Cerebellar cortex (tissue), 1 donor: Measurements from ENCODE around the gene FTCD.
"Not testable (repeated sequence)": the region's sequence is repeated elsewhere in the genome, so short reads cannot be mapped to it uniquely, and the experiment has no call there.

ENCODE experiments used
- DNase-seq: peaks from one replicate; pipeline ENCODE4 v3.0.0-alpha.2; 2015; ENCODE audit warnings: low spot score

FTCD gene

DNA sequence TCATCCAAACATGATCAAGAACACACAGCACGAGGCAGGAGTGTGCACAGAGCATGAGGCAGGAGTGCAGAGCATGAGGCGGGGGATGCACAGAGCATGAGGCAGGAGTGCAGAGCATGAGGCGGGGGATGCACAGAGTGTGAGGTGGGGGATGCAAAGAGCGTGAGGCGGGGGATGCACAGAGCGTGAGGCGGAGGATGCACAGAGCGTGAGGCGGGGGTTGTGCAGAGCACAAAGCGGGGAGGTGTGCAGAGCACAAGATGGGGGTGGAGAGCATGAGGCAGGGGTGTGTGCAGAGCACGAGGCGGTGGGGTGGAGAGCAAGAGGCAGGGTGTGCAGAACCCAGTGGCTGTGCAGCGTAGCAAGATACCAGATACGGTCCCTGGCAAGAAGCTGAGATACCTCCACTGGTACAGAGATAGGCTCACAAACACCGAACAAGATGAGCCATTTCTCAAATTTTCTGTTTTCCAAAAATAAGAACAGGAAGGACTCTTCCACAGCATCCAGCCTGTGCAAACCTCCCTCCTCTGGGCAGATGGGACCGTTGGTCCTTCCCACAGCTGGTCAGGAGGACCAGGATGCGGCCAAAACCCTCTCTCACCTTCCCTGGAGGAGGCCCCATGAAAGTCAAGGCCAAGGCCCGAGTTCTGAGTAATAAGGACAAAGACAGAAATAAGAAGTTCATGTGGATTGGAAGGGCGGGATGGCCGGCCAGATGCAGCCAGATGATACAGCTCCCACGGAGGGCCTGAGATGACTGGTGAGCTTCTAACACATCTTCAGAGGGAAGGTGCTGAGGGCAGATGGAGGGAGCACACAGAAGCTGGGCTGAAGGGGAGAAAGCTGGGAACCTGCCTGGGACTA is 16.9 kb upstream of the FTCD start:
- DNase-seq = no peak

DNA sequence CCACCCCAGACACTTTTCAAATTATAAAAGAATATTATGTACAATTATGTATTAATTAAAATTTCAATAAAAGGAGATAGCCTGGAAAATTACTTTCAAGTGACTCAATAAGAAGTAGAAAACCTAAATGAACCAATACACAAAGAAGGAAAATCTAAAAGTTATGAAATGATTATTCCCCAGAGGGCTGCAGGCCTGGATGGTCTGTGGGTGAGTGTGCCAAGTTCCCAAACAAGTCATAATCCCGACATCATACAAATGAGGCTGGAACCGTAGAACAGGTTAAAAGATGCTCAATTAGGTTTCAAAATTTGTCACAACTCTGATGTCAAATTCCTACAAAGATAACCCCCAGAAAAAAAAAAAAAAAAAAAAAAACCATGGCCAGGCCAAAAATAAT is 16.2 kb upstream of the FTCD start:
- DNase-seq = no peak

DNA sequence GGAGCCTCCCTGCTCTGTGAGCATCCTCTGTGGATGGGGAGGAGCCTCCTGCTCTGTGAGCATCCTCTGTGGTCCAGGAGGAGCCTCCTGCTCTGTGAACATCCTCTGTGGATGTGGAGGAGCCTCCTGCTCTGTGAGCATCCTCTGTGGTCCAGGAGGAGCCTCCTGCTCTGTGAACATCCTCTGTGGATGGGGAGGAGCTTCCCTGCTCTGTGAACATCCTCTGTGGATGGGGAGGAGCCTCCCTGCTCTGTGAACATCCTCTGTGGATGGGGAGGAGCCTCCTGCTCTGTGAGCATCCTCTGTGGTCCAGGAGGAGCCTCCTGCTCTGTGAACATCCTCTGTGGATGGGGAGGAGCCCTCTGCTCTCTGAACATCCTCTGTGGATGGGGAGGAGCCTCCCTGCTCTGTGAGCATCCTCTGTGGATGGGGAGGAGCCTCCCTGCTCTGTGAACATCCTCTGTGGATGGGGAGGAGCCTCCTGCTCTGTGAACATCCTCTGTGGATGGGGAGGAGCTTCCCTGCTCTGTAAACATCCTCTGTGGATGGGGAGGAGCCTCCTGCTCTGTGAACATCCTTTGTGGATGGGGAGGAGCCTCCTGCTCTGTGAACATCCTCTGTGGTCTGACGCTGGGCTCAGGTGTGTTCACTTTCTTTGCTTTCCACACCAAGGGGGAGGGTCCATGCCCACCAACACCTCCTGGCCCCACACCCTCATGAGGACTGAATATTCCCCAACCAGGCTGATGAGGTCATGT is 15.2 kb upstream of the FTCD start:
- DNase-seq = not testable (repeated sequence)

DNA sequence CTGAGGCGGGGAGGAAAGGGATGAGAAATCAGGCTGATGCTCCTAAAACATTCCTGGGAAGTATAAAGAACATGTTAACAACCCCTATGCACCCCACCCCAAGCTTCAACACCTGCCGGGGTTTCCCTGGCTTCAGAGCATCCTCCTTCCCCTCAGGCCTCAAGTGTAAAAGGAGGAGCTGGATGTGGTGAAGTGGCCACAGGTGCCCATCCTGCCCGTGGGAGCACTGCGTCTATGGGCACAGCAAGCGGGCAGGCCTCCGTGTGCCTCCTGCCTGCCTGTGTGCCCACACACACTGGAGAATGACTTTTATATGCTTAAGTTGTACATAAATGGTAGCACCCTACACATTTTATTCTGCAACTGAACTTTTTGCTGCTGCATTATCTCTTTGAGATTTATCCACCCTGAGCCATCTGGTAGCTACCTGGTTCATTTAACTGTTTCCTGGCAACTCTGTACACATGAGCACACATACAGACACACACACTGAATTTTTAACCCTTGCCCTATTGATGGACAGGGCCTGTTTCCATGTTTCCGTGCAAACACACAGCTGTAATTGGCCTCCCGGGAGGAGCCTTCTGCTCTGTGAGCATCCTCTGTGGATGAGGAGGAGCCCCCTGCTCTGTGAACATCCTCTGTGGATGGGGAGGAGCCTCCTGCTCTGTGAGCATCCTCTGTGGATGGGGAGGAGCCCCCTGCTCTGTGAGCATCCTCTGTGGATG is 13.4 kb upstream of the FTCD start:
- no peak for DNase-seq

DNA sequence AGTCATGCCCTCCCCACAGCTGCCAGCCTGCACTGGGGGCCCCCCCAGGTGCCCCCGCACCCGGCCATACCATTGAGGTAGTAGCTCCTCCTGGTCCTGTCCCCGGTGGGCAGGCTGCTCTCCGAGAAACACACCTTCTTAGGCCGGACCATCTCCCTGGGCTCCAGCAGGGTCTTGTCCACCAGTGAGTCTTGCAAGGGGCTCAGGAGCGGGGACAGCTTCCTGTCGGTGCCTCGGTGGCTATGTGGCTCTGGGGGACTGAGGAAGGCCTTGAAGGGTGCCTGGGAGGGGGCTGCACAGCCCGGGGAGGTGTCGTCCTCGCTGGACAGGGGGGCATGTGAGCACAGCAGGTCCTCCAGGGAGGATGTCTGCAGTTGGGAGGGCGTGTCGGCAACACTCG is 12.9 kb upstream of the FTCD start:
- DNase-seq = no peak

DNA sequence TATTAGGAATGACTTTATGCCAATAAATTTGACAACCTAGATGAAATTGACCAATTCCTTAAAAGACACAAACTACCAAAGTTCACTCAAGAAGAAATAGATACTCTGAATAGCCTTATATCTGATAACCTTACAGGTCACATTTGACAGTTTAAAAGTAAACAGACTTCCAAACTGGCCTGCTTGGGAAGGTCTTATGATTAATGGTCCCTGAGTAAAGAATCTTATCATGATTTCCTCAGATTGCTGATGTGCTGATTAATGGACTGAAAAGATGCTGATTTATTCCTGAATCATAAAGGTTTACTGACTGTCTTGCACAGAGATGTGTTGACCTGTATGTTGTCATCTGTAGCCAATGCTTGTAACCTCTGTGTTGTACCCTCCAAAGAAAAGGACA is 9.7 kb upstream of the FTCD start:
- DNase-seq = no peak

DNA sequence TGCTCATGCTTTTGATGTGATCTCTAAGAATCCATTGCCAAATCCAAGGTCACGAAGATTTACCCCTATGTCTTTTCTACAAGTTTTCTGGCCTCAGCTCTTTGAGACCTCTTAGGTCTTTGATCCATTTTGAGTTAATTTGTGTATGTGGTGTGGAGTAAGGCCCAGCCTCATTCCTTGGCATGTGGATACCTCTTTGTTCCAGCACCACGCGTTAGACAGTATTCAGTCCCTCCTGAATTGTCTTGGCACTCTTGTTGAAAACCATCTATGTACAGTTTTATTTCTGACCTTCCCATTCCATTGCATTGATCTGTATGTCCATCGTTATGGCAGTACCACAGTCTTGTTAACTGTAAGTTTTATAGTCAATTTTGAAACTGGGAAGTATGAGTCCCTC is 8.0 kb upstream of the FTCD start:
- DNase-seq = no peak

DNA sequence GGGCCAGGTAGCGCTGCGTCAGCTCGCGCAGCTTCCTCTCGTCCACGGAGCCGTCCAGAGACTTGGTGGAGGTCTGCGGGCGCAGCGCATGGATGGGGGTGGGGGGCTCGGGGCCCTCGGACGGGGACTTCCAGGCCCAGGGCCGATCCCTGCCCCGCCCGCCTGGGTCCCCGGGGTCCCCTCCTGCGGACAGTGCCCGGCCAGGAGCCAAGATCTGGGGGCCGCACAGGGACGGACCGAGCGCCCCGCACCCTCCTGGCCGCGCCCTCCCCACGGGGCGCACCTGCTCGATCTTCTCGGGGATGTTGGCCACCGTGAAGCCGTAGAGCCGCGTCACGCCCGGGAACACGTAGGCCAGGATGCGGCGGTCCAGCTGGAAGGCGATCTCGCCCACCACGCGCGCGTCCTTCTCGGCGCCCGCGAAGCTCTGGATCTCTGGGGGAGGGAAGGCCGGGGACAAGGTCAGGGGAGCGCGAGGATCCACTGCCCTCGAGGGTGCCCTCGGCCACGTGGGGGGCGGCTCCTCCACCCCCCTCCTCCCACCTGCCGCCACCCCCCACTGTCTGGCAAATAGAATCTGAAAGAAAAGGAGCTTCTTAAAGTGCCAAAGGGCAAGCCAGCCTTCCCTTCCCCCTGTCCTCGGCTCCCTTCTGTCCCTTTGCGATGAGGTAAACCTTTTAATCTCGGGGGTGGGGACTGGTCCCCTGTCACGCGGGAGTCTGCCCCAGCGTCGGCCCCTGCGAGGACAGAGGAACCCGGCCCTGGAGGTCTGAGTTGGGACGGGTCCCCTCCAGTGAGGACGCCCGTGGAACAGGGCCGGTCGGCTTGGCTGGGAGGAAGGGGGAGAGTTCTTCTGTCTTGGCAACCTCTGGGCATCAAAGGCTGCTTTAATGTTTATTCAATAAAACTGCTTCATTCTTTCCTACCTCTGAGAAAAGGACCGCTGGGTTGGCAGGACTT is 6.5 kb upstream of the FTCD start:
- no peak for DNase-seq

DNA sequence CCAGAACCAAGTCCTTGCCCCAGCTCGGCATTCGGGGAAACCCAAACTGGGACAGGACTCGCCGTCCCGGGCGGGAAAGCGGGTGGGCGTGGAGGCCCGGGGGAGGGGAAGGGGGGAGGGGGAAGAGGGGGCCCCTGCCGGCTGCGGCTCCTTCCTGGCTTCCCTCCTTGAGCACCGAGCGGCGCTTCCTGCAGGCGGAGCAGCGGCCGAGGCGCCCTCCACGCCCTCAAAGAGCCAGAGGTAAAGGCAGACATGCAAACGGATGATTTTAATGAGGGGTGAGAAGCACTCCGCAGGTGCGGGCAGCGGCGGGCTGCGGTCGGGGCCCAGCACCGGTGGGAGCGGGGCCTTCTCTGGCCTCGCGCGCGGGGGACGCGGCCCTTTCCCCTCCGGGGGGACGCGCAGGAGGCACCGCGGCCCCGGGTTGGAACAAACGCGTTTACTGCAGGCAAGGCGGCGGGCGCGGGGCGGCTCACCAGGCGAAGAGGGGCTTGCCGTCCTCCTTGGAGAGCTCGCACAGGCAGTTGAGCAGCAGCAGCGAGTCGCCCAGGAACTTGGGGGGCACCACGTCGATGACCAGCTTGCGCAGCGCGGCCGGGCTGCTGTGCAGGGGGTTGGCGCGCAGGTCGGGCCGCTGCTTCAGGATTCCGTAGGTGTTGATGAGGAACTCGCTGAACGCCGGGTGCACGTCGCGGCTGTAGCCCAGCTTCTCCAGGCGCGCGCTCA is 5.7 kb upstream of the FTCD start:
- no peak for DNase-seq

DNA sequence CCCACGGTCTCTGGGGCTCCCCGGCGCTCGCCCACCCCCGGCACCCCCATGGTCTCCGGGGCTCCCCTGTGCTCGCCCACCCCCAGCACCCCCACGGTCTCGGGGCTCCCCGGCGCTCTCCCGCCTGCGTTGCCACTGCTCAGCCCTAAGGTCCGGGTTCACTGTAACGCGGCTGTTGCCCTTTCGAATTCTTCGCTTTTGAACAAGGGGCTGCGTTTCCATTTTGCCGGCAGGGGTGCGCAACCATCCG is 5.2 kb upstream of the FTCD start:
- DNase-seq = no peak

DNA sequence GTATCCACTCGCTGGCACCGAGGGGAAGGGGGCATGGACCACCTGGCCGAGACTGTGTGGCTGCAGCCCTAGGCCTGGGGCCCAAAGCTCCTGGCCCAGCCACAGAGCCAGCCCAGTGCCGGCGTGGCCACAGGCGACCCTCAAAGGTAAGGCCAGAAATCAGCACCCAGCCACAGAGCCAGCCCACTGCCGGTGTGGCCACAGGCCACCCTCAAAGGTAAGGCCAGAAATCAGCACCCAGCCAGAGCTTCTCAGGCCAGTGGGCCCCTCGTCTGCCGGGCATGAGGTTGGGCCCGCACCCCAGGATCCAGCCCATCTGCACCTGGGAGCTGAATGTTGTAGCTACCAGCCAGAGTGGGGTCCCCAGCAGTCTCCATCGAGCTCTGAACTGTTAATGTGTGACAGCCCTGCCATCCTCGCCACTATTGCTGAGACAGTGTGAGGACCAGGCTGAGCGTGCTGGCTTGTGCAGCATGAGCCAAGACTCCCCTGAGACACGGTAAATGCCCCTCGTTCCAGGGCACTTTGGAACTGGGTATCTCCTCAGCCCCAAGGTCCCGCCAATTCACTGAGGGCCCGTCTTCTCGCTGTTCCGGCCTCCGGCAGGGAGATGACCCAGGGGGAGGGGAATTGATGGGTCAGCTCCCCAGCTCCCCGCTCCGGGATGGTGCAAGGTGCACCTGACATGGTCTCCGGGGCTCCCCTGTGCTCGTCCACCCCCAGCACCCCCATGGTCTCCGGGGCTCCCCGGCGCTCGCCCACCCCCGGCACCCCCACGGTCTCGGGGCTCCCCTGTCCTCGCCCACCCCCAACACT is 4.7 kb upstream of the FTCD start:
- DNase-seq = no peak

DNA sequence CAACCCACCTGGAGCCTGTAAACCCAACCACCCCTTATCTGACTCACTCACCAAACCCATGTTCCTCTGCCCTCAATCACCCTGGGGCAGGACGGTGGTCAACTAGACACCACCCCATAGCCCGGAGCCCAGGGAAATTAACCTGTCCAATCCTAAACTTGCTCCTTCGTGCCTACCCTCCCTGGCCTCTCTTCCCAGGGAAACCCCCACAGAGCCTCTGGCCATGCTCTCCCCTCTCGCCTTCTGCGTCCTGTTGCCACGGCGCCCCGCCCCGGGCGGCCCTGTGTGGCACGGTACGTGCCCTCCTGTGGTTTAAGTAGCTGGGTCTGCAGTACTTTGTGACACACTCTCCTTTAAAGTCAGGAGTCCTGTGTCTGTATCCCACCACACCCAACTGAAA is 4.0 kb upstream of the FTCD start:
- no peak for DNase-seq

DNA sequence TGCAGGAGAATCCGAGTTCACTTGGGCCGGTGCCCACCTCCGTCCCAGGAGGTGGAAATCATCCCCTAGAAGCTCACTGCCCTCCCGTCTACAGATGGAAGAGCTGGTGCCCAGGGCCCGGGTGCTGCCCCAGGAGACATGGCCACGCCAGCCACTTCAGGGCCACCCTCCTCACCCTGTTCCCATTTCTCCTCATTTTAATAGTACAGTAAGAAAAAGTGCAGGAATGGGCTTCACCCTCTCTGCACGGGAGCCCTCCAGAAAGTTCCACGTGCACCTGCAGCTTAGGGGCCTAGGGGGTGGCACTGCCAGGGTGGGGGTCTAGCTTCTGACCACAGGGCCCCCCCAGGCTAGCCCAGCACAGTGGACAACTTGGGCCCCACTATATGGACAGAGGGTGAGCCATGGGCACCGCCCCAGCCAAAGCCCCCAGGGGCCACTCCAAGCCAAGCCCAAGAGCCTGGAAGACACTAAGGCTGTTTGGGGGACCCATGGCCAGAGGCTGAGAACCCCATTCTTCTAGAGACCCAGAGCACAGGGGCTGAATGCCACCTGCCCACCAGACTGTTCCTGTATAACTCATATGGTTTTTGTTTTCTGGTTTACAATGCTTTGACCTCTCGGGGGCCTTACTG is 3.4 kb upstream of the FTCD start:
- no peak for DNase-seq

DNA sequence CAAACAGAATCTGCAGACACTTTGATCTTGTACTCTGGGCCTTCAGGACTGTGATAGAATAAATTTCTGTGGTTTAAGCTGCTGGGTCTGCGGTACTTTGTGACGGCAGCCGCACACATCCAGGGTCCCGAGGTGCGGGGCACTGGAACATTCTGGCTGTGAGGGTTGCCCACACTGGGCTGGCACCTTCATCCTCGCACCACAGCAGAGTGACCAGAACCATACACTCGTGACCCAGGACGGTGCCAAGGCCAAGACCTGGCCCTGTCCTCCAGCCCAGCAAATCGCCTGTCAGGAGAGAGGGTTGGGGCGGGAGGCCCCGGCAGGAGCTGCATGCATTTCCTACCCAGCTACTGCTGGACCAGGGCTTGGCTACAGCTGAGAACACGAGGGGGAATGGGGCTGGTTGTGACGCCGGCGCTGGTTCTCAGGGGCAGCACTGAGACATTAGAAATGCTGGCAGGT is 2.6 kb upstream of the FTCD start:
- DNase-seq = no peak

DNA sequence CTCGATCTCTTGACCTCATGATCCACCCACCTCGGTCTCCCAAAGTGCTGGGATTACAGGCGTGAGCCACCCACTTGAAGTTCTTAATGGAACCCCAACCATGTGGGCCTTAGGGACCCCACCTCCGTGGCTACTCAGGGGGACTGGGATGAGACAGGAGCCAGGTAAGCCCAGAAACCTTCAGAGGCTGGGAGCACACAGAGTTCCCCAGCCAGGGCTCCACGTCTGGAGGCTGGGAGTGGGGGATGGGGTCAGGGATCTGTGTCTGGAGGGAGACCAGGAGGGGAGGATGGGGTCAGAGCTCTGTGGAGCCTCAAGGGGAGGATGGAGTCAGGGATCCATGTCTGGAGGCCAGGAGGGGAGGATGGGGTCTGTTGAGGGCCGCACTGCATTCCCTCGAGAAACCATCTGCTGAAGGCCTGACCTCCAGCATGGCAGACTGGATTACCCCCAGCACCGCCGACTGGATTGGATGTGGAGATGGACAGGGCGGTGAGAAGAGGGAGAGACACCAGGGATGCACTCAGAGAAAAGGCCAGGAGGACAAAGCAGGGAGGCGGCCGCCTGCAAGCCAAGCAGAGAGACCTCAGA is 2.1 kb upstream of the FTCD start:
- no peak for DNase-seq

DNA sequence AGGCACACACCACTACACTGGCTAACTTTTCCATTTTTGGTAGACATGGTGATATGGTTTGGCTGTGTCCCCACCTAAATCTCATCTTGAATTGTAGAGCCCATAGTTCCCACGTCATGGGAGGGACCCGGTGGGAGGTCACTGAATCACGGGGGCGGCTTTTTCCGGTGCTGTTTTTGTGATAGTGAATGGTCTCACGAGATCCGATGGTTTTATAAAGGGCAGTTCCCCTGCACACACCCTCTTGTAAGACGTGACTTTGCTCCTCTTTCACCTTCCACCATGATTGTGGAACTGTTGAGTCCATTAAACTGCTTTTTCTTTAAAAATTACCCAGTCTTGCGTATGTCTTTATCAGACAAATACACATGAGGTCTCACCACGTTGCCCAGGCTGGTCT is 1.3 kb upstream of the FTCD start:
- DNase-seq = no peak

DNA sequence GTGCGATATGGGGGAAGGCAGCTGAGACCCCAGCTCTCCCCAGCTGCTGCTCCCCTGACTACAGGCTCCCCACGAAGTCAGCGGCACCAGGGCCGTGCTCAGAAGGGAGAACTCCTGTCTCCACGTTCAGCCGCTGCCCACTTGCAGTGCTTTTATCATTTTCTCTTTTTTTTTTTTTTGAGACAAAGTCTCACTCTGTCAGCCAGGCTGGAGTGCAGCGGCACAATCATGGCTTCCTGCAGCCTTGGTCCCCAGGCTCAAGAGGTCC is 933 bp upstream of the FTCD start:
- no peak for DNase-seq

DNA sequence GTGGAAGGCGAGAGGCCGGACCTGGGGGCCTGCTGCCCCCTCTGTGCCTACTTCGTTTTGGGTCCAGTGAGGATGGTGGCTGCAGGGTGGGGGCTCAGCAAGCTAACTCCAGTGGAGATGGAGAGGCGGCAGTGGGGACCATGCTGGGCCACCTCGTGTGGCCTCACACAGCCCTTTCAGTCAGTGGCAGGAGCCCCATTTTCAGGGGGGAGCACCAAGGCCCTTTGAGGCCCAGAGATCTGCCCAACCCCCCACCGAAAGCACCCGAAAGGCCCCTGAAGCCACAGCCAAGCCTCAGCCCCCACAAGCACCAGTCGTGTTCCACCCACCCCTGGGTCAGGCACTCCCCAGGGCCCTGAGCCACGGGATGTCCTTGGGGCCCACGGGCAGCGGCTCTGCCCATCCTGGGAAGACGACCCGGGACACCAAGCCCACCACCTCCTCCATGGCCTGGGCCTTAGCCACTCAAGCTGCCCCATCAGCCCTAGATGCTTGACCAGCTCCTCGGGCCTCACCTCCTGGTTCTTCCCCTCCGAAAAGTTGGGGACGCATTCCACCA is 345 bp downstream of the FTCD start:
- DNase-seq = no peak

DNA sequence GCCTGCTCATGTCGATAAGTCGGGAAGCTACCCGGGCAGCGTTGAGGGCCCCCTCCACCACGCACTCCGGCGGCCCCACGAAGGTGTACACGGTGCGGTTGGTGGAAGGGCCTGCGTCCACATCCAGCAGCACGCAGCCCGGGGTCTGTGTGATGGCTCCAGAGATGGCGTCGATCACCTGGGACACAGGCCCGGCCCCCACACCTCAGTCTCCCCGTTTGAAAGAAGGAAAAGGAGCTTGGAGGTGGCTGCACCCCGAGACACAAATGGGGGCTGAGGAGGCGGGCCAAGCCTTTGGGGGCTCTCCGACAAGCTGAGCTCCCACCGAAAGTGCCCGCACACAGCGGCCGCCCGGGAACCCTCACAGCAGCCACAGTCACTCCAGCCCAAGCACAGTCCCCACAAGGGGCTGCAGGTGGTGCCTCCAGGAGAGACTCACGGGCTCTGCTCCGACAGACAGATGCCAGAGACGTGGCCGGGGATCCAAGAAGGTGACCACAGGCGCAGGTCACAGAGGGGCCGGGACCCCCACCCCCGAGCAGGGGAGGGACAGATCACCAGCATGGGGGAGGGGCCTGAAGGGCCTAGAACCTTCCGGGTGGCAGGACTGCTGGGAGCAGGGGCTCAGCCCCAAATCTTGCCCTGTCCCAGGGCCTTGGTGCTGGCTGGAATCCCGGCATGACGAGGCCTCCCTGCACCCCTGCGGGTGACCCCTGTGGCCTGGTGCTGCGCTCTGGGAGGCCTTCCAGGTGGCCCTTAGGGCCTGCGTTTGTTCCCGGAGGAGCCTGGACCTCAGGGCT is 1.0 kb downstream of the FTCD start:
- DNase-seq = no peak
